Sigmoid colon (tissue), 7 donors: ENCODE measurements around the gene ANKMY1. TPM values are rescaled to one million over a fixed set of nuclear protein-coding genes. Genes with fewer than 3 reads are reported as not detected.

Experiments used
- DNase-seq: peaks from one replicate; pipeline ENCODE4 v3.0.0-alpha.2; 2019
- H3K27ac ChIP-seq, 4 donors: fragments of 200-600 bp; sonication (generic); one replicate each; pipeline ENCODE4 v1.5.1; 2016 to 2019; ENCODE audit warnings: mild to moderate bottlenecking in 1 of 4
- H3K27me3 ChIP-seq, 3 donors: fragments of 200-600 bp; sonication (generic); one replicate each; pipeline ENCODE4 v1.5.1; 2019; ENCODE audit warnings: mild to moderate bottlenecking in 1 of 3
- H3K36me3 ChIP-seq, 4 donors: fragments of 200-600 bp; sonication (generic); one replicate each; pipeline ENCODE4 v1.5.1; 2016 to 2019
- H3K4me1 ChIP-seq, 4 donors: fragments of 200-600 bp; sonication (generic); one replicate each; pipeline ENCODE4 v1.5.1; 2017 to 2019
- H3K4me3 ChIP-seq, 4 donors: fragments of 200-600 bp; sonication (generic); one replicate each; pipeline ENCODE4 v1.5.1; 2017 to 2019; ENCODE audit warnings: mild to moderate bottlenecking in 2 of 4, moderate library complexity in 1 of 4
- H3K9me3 ChIP-seq, 4 donors: fragments of 200-600 bp in 3 of 4; sonication (generic) in 3 of 4; one replicate each; pipeline versions ENCODE4 v1.5.1 to v1.6.1; 2013 to 2019
- EP300 ChIP-seq, 4 donors: sonication (generic); formaldehyde crosslinking; IDR thresholded peaks; one replicate each; pipeline ENCODE4 v1.6.1; 2017; ENCODE audit warnings: antibody characterized with exemption in 4 of 4
- POLR2A ChIP-seq, 2 donors: fragments of 450-650 bp; IDR thresholded peaks; one replicate each; pipeline ENCODE4 v1.6.1; 2016; ENCODE audit warnings: antibody characterized with exemption in 2 of 2, mild to moderate bottlenecking in 2 of 2, moderate library complexity in 2 of 2
- POLR2AphosphoS5 ChIP-seq, 4 donors: sonication (generic); formaldehyde crosslinking; IDR thresholded peaks; one replicate each; pipeline ENCODE4 v1.6.1; 2017; ENCODE audit warnings: antibody characterized with exemption in 4 of 4
- WGBS, 2 donors: extraction: QIAGEN DNeasy Blood & Tissue Kit; methylation state at CpG; one replicate each; pipeline ENCODE4 v1.1.7; 2013; 5-methylcytosine and 5-hydroxymethylcytosine counted together
- intact Hi-C: fragments of 100-400 bp; cut with DNase I; formaldehyde crosslinking; loops from one replicate; pipeline ENCODE4 v1.15.1; 2023
- polyA plus RNA-seq, 3 donors: library from polyadenylated mRNA; stranded (reverse); fragments of 200-250 nt; gene quantifications; one replicate each; pipeline ENCODE4 v1.2.3, GENCODE V29; 2013
- total RNA-seq, 4 donors: library from RNA; depleted of rRNA; stranded (reverse); fragments of >200 nt; gene quantifications; one replicate each; pipeline ENCODE4 v1.1.0, GENCODE V29; 2016
- TF ChIP-seq, protein P1 (sequence below), 4 experiments: fragments of 450-650 bp in 3 of 4; fragments of 200-600 bp in 1 of 4; IDR thresholded peaks; one replicate each; pipeline ENCODE4 v1.5.1; 2016 to 2019; ENCODE audit warnings: antibody characterized with exemption in 4 of 4, mild to moderate bottlenecking in 3 of 4, moderate library complexity in 2 of 4
- donor health status: healthy with polysubstance abuse.
- donor health status: Bipolar disorder and iron deficiency.
- donor health status: healthy.

The ANKMY1 gene
- total and polyA plus RNA-seq, 7 donors, result 3.6 to 14.0 (median 8.9) TPM

DNA sequence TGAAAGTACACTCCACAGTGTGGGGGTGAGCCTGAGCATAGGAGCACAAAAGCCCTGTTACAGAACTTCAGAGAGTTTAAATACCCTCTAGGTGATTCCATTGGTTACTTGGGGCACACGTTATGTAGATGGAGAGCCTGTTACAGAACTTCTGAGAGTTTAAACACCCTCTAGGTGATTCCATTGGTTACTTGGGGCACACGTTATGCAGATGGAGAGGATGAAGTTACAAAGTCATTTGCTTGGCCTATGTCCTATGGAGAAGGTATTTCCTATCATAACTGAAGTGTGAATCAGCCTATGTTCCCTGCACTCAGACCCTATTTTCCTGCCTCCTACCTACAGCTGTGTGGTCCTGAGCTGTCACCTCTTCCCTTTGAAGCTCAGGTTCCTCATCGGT is 25.0 kb upstream of the ANKMY1 start:
- intact Hi-C loops, result no loop called here
- DNase-seq, result no peak
- H3K36me3 ChIP-seq, result peaks cover 0 to 11% (median 5%) of the 10 kb centered on the region in 4 donors
- no peaks in the 10 kb centered on the region for H3K27me3 ChIP-seq
- no peaks in the 10 kb centered on the region for H3K9me3 ChIP-seq
- H3K27ac ChIP-seq, result no peak overlapping the region
- no peak overlapping the region for H3K4me3 ChIP-seq
- H3K4me1 ChIP-seq, result peaks cover 0 to 50% (median 38%) of the 10 kb centered on the region in 4 donors
- 90 to 92% methylated on average over 3 of the region's 3 CpGs for WGBS, 2 donors
- no peak for TF ChIP-seq POLR2AphosphoS5 (IDR thresholded peaks at IDR 0.05)
- no peak for TF ChIP-seq EP300 (IDR thresholded peaks at IDR 0.05)

DNA sequence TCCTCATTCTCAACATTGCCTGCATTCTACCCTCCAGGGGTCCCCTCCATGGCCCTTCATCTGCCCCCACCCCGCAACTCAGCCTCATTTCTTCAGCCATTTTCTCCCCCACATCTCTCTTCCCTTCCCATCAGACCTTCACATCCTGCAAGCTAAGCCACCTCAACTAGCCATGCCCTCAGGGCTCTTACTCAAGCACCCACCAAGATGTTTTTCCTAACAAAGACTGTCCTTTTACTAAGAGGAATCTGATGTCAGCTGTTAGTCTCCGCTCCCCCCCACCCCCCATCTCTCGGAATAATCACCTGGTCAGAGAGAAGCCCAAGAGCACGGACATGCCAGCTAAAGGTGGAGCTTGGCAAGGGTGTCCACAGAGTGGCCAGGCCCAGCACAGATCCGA is 24.0 kb upstream of the ANKMY1 start:
- H3K27me3 ChIP-seq, result no peaks in the 10 kb centered on the region
- TF ChIP-seq EP300 (IDR thresholded peaks at IDR 0.05), result no peak
- no peak for TF ChIP-seq POLR2A (IDR thresholded peaks at IDR 0.05)
- no peak for TF ChIP-seq POLR2AphosphoS5 (IDR thresholded peaks at IDR 0.05)
- TF ChIP-seq, protein P1, sequence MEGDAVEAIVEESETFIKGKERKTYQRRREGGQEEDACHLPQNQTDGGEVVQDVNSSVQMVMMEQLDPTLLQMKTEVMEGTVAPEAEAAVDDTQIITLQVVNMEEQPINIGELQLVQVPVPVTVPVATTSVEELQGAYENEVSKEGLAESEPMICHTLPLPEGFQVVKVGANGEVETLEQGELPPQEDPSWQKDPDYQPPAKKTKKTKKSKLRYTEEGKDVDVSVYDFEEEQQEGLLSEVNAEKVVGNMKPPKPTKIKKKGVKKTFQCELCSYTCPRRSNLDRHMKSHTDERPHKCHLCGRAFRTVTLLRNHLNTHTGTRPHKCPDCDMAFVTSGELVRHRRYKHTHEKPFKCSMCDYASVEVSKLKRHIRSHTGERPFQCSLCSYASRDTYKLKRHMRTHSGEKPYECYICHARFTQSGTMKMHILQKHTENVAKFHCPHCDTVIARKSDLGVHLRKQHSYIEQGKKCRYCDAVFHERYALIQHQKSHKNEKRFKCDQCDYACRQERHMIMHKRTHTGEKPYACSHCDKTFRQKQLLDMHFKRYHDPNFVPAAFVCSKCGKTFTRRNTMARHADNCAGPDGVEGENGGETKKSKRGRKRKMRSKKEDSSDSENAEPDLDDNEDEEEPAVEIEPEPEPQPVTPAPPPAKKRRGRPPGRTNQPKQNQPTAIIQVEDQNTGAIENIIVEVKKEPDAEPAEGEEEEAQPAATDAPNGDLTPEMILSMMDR (IDR thresholded peaks at IDR 0.05), result no peak
- peaks cover 0 to 41% (median 31%) of the 10 kb centered on the region in 4 donors for H3K4me1 ChIP-seq
- WGBS, 2 donors, result 97% methylated on average over 5 of the region's 5 CpGs
- peaks cover 5 to 21% (median 13%) of the 10 kb centered on the region in 4 donors for H3K36me3 ChIP-seq
- intact Hi-C loops, result no loop called here
- H3K9me3 ChIP-seq, result no peaks in the 10 kb centered on the region
- no peak overlapping the region for H3K27ac ChIP-seq
- no peak for DNase-seq
- H3K4me3 ChIP-seq, result no peak overlapping the region

DNA sequence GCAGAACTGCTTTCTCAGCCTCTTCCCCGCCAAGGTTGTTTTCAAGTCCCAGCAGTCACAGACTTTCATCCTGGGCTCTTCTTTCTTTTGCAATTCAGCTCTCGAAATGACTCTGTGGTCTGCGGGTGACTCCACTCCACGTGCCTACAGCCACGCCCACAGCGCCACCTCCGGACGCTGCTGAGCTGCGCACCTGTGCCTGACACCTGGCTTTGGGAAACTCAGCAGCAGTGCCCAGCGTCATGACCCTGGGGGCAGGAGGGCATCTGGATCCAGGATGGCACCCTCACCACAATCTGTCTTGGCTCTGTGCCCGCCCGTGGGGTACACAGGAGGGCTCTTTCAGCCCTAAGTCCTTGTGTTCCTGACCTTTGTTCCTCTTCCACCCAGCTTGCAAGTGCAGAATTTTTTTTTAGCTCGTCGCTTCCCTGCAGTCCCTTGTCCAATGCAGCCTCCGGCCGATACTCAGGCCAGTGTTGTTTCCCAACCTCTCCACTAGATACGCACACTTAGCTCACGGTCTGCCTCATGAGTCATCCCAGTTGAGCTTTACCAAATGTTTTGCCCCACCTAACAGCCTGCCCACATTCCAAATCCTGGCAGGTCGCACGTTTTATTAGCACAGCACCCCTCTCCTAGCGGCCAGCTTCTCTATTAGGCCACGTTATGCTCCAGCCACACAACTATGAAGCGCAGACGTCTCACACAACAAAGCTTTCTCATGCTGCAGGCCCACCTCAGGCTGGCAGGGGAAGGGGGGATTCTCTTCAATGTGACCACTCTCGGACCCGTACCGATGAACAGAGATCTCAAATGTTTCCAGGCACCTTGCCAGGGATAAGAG is 22.2 kb upstream of the ANKMY1 start:
- H3K9me3 ChIP-seq, result no peaks in the 10 kb centered on the region
- intact Hi-C loops, result no loop called here
- TF ChIP-seq, protein P1 (IDR thresholded peaks at IDR 0.05), result no peak
- TF ChIP-seq POLR2AphosphoS5 (IDR thresholded peaks at IDR 0.05), result peak in 2 of 4 donors; percentile 41 to 55
- DNase-seq, result peak; percentile 88
- H3K4me1 ChIP-seq, result peaks cover 0 to 31% (median 23%) of the 10 kb centered on the region in 4 donors
- peak overlapping the region; percentile 40 to 69 (median 67) for H3K27ac ChIP-seq
- 35 to 60% methylated on average over 27 of the region's 27 CpGs for WGBS, 2 donors
- no peak overlapping the region for H3K4me3 ChIP-seq
- H3K27me3 ChIP-seq, result no peaks in the 10 kb centered on the region
- peaks cover 8 to 38% (median 27%) of the 10 kb centered on the region in 4 donors for H3K36me3 ChIP-seq

DNA sequence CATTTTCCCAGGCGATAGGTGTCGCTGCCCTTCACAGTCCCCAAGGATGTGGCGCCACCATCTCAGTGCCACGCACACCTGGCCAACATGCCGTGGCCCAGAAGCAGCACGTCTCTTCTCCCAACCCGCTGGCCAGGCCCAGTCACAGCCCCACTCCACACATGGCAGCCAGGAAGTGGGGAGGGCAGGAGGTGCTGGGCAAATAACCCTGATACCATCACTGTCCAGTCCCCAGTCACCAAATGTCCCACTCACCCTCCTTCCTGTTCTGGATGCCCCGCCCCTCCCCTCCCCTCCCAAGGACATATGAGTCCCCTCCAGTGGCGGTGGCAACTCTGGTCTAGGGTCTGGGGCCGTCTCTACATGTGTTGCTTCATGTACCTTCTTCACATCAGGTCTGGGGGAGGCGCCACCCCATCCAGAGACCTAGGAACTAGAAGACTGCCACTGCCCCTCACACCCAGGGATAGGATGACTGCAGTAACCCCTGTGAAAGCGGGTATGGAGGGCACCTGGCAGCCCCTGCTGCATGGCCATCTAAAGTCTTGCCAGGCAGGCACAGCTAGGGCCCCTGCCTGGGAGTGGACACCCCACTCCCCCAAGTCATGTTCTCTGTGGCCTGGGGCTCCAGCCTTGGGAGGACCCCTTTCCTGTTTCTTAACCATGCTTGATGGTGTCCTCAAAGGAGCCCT is 21.4 kb upstream of the ANKMY1 start:
- peaks cover 0 to 23% (median 15%) of the 10 kb centered on the region in 4 donors for H3K4me1 ChIP-seq
- 89 to 92% methylated on average over 12 of the region's 12 CpGs for WGBS, 2 donors
- TF ChIP-seq POLR2A (IDR thresholded peaks at IDR 0.05), result no peak
- TF ChIP-seq, protein P1 (IDR thresholded peaks at IDR 0.05), result no peak
- no peak for TF ChIP-seq EP300 (IDR thresholded peaks at IDR 0.05)
- TF ChIP-seq POLR2AphosphoS5 (IDR thresholded peaks at IDR 0.05), result no peak
- H3K9me3 ChIP-seq, result no peaks in the 10 kb centered on the region
- intact Hi-C loops, result no loop called here
- no peak overlapping the region for H3K4me3 ChIP-seq
- peak overlapping the region; percentile 40 to 69 (median 67) for H3K27ac ChIP-seq
- peaks cover 8 to 46% (median 33%) of the 10 kb centered on the region in 4 donors for H3K36me3 ChIP-seq
- H3K27me3 ChIP-seq, result no peaks in the 10 kb centered on the region
- no peak for DNase-seq

DNA sequence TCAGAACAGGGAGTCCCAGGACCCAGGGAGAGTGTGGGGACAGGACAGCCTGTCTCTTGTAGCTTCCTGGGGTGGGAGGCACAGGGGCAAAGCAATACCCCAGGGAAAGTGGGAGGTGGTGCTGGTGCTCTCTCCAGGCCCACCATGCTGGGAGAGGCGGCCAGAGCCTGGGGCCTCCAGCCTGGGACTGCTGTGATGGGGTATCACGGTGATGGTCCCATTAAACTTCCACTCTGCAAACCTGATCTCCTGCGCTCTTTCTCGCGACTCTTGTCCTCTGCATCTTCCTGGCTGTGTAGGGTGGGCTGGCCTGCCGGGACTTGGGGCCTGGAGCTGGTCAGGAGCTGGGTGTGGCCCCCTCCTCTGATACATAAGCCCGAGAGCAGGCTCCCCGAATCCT is 20.7 kb upstream of the ANKMY1 start:
- Histone ChIP-seq H3K36me3 (peaks cover 8 to 53% (median 33%) of the 10 kb centered on the region in 4 donors), H3K27me3 (no peaks in the 10 kb centered on the region), H3K9me3 (no peaks in the 10 kb centered on the region), H3K4me3 (no peak overlapping the region), H3K27ac (peak overlapping the region in 1 of 4 donors; percentile 40), H3K4me1 (peaks cover 0 to 16% (median 13%) of the 10 kb centered on the region in 4 donors)
- WGBS, 2 donors, result 88 to 95% methylated on average over 8 of the region's 8 CpGs
- intact Hi-C loops, result no loop called here
- no peak for DNase-seq
- TF ChIP-seq EP300 (IDR thresholded peaks at IDR 0.05) (no peak), POLR2A (IDR thresholded peaks at IDR 0.05) (no peak), POLR2AphosphoS5 (IDR thresholded peaks at IDR 0.05) (no peak)
- TF ChIP-seq, protein P1 (IDR thresholded peaks at IDR 0.05), result no peak
